Right hindlimb (tissue), 1 donor: Measurements from ENCODE around the gene VKORC1L1.
"Not testable (repeated sequence)": the region's sequence is repeated elsewhere in the genome, so short reads cannot be mapped to it uniquely, and the experiment has no call there.

ENCODE experiments used
- DNase-seq: peaks from one replicate; pipeline ENCODE4 v3.0.0-alpha.2; 2018

Gene VKORC1L1

DNA sequence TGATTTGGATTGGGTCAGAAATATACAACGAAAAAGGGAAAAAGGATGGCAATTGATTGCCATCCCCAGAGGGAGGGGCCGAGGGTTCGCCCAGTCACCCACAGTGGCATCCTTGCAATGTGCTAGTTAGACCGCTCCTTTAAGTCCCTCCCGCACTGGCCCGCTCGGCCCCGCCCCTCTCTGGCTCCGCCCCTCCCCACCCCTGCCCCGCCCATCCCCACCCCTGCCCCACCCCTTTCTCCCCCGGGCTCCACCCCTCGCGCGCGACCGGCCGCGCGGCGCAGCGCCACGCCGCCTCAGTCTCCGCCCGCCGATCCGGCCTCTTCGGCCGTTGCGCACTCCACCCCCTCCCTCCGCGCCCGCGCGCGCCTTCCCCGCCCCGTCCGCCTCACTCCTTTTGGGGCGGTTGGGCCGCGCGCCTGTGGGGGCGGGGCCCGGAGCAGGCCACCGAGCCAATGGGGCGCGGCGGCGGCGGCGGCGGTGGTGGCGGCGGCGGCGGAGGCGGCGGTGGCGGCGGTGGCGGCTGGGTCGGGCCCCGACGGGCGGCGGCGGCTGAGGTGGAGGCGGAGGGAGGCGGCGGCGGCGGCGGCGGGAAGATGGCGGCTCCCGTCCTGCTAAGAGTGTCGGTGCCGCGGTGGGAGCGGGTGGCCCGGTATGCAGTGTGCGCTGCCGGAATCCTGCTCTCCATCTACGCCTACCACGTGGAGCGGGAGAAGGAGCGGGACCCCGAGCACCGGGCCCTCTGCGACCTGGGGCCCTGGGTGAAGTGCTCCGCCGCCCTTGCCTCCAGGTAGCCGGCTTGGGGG is at the start of gene VKORC1L1:
TSS of gene VKORC1L1 (plus strand) at position 299 of the 806 bp plus-strand sequence. CDS start at position 597, 298 bp downstream.
- peak; percentile 96 for DNase-seq

DNA sequence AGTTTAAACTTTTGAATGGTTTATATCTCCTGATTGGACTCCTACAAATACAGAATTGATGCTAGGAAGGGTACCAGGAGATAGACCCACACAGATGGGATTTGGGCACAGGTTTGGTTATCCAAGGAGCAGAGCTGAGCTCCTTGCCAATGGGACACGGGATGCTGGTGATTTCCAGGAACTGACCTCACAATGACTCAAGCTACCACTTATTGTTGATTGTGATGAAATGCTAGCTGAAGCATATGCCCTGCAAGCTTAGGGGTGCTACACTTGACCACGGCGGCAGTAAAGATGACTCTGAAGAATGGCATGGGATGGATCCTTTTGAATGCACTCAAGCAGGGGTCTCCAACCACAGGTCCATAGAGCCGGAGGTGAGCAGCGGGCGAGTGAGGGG is 45.5 kb upstream of the VKORC1L1 start:
- no peak for DNase-seq

DNA sequence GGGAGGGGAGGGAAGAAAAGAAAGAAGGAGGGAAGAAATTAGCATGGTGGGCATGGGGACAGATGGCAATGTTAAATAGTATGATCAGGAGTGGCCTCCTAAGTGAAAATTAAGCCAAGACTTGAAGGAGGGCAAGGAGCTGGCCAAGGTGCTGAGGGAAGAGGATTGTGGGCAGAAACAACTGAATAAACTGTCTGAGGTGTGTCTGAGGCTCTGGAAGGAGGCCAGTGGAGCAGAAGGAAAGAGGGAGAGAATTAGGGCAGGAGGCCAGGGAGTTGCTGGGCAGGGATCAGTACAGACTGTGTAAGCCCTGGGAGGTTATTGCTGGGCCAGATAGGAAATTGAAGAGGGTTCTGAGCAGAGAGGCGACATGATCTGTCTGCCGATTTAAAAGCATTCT is 40.6 kb upstream of the VKORC1L1 start:
- peak; percentile 29 for DNase-seq

DNA sequence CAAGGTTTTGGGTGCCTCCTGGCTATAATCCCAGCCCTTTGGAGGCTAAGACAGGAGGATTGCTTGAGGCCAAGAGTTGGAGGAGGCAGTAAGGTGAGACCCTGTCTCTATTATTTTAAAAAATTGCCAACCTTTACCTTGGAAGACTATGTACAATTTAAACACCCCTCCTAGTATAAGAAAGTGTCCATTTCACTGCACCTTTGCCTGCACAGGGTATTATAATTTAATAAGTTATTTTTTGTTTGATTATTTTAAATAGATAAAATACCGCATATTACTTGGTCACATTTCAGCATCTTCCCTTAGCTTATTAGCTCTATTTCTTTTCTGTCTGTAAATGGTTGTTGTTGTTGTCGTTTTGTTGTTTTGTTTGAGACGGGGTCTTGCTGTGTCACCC is 36.2 kb upstream of the VKORC1L1 start:
- not testable (repeated sequence) for DNase-seq

DNA sequence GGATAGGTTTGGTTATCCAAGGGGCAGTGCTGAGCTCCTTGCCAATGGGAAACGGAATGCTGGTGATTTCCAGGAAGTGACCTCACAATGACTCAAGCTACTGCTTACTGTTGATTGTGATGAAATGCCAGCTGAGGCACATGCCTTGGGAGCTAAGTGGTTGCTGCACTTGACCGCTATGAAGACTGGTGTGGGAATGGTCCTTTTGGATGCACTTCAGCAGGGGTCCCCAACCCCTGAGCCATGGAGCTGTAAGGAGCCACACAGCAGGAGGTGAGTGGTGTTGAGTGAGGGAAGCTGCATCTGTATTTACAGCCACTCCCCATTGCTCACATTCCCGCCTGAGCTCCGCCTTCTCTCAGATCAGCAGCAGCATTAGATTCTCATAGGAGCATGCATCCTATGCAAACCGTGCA is 35.3 kb upstream of the VKORC1L1 start:
- not testable (repeated sequence) for DNase-seq

DNA sequence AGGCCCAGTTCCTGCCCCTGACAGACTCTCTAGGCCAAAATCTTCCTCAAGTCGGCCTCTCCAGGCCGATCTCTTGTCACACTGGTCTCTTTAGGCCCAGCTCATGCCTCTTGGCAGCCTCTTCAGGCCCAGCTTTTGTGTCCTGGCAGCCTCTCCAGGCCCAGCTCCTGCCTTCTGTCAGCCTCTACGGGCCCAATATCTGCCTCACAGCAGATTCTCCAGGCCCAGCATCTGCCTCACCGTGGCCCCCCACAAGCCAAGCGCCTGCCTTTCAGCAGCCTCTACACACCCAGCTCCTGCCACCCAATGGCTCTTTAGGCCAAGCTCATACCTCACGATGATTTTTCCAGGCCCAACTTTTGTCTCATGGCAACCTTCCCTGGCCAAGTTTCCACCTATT is 33.0 kb upstream of the VKORC1L1 start:
- no peak for DNase-seq

DNA sequence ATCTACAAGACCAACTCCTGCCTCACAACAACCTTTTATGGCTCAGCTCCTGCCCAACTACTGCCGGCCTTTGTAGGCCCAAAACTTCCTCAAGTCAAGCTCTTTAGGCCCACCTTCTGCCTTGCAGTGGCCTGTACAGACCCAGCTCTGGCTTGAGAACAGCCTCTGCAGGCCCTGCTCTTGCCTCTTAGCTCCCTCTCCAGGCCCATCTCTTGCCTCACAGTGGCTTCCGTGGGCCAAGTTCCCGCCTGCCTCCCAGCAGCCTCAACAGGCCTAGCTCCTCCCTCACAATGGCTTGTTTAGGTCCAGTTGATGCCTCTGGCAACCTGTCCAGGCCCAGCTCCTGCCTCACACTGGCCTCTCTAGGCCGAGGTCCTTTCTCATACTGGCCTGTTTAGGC is 32.4 kb upstream of the VKORC1L1 start:
- DNase-seq, result no peak

DNA sequence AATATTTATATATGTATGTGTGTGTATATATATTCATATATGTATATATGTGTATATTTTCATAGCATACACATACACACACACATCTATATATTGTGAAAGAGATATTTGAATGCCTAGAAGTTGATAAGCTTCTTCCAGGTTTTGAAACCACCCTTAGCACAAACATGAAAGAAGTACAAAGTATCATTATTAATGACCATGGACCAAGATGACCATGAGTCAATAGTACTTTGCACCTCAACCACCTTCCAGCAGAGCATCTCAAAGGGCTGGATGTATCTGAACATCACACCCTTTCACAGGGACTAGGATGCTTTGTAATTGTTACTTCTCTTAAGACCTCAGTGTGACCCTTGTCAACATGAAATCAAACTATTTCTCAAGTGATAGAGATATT is 29.3 kb upstream of the VKORC1L1 start:
- not testable (repeated sequence) for DNase-seq

DNA sequence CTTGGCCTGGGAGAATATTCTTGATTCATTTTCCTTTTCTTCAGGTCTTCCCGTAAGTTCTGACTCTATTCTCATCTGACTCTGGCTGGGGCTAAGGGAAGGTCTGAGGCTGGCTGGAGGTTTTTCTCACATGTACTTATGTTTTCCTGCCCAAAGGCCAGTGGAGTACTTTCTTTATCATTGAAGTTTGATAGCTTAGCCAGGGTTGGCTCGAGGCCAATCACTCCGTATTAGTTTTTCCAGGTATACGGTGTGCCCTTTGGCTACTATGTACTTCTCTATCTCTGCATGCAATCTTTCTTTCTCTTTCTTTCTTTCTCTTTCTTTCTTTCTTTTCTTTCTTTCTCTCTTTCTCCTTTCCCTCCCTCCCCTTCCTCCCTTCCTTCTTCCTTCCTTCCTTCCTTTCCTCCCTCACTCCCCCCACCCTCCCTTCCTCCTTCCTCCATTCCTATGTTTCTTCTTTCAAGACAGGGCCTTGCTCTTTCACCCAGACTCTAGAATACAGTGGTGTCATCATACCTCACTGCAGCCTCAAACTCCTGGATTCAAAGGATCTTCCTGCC is 26.8 kb upstream of the VKORC1L1 start:
- no peak for DNase-seq

DNA sequence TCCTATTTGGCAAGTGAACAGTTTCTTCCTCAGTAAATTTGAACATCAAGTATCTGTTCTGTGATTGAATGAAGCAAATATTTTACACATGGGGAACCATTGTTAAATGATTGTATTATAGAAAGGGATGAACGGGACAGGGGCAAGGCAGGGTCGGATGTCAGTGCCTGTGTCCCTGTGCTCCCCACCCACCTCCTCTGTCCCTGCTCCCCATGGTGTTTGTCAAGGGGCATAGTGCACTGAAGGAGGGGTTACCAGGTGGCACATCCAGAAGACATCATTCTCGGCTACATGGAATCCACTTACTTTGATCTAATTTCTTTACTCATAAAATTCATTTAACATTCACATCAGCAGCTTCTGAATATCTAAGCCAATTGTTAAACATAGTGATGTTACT is 19.4 kb upstream of the VKORC1L1 start:
- DNase-seq, result not testable (repeated sequence)

DNA sequence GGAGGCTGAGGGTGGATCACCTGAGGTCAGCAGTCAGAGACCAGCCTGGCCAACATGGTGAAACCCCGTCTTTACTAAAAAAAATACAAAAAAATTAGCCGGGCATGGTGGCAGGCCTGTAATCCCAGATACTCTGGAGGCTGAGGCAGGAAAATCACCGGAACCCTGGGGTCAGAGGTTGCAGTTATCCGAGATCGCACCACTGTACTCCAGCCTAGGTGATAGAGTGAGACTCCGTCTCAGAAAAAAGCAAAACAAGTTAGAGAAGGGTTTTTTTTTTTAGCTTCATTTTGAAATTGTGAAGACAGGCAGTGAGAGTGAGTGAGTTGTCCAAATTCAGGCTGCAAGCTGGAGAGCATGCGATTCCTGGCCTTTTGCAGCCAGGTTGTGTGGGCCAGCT is 19.0 kb upstream of the VKORC1L1 start:
- not testable (repeated sequence) for DNase-seq

DNA sequence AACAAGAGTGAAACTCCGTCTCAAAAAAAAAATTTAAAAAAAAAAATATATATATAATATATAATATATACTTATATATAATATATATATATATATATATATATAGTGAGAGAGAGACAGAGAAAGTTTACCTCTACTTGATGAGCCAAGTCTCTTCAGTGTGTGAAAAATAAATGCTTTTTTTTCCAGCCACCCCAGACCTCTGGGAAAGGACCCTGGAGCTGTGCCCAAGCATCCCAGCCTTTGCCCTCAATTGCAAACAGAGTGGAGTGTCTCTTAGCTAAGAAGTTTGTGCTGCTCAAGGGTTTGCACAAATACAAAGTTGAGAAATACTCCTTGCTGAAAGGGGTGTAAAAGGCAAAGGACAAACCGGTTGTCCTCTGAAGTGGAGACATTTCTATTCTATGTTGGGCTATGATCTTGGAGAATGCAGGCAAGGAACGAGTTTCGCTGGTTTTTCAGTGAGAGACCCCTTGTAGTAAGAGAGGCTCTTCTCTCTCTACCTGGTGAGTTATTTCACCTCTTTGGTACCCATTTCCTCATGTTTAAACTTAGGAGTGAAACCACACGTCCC is 15.5 kb upstream of the VKORC1L1 start:
- DNase-seq, result not testable (repeated sequence)

DNA sequence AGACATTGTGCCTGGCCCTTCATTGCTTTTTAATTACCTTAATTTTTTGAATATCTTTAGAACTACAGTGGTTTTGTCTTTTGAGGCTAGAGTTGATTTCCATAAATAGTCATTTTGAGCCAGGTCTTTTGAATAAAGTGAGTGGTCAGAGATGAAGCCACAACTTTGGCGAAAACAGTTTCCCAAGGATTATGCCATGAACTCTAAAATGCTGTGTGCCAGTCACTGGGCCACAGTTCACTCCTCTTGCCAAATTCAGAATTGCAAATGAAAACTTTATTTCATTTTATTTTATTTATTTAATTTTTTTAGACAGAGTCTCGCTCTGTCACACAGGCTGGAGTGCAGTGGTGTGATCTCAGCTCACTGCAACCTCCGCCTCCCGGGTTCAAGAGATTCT is 14.2 kb upstream of the VKORC1L1 start:
- not testable (repeated sequence) for DNase-seq

DNA sequence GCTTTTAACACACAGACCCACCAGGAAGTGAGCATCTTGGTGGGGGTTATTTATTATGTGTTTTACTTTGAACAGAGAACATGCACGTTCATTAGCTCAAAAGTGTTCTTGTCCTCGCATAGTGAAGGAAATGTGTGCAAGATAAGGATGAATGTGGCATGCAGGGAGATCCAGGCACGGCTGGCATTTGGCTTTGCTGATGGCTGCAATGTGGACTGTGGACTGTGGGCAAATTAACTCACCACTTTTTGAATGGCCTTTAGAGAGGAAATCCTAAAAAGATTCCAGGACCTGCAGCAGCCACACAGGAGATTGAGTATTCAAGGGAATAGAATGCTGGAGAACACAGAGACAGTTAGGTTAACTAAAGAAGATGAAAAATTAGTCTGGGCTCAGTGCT is 6.6 kb upstream of the VKORC1L1 start:
- not testable (repeated sequence) for DNase-seq

DNA sequence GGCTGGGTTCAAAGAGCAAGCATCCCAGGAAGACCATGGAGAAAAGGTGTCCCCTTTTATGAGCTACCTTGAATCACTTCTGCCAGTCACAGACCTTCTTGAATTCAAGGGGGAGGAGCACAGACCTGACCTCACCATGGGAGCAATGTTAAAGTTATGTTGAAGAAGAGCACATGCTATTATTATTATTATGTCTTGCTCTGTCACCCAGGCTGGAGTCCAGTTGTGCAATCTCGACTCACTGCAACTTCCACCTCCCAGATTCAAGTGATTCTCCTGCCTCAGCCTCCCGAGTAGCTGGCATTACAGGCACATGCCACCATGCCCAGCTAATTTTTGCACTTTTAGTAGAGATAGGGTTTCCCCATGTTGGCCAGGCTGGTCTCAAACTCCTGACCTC is 5.2 kb upstream of the VKORC1L1 start:
- not testable (repeated sequence) for DNase-seq

DNA sequence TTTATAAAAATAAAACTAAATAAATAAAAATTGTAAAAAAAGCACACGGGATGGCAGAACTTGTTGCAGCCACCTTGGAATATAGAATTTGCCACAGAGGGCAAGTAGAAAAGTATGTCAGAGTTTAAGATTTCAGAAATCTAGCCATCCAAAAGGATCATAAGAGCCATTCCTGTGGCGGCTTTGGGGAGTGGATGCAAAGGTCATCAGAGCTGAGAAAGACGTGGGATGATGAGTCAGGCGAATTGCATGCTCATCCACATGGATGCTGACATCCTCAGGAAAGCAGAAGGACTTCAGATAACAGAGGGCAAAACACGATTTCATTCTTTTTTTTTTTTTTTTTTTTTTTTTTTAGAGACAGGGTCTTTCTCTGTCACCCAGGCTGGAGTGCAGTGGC is 3.6 kb upstream of the VKORC1L1 start:
- DNase-seq, result not testable (repeated sequence)

DNA sequence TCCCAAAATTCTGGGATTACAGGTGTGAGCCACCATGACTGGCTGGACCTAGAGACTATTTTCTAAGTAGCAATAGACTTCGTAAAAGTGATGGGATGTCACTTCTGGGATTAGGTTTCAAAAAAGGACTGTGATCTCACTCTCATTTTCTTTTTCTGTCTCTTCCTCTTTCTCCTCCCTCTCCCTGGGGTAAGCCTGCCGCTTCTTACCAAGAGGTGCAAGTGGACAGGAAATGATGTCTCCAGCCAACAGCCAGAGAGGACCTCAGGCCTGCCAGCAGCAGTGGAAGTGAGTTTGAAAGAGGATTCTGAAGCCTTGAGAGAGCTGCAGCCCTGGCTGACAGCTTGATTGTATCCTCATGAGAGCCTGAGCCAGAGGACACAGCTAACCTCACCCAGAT is 1.4 kb upstream of the VKORC1L1 start:
- peak; percentile 28 for DNase-seq

DNA sequence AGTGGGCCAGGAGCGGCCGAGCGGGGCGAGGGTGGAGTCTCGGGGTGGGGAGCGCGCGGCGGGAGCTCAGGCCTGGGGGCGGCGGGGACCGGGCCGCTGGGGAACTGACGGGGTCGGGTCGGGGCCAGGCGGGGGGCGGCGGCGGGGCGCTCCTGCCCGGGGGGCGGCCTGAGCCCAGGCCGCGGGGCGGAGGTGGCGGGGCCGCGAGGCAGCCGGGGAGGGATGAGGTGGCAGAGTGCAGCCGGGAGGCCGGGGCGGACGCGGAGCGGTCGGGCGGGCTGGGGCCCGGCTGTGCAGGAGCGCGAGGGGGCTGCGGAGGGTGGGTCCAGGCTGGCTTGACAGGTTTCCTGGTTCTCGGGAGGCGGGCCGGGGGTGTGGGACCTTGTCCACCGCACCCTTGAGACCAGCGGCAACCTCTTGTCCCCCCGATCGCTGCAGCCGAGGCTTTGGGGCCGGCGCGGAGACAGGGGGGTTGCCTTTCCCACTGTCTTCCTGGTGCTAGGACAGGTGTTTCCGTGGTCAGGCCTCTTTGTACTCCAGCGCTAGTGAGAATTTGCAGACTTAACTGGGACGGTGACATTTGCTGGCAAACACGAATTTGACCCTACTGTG is 814 bp downstream of the VKORC1L1 start:
- DNase-seq, result peak; percentile 42

DNA sequence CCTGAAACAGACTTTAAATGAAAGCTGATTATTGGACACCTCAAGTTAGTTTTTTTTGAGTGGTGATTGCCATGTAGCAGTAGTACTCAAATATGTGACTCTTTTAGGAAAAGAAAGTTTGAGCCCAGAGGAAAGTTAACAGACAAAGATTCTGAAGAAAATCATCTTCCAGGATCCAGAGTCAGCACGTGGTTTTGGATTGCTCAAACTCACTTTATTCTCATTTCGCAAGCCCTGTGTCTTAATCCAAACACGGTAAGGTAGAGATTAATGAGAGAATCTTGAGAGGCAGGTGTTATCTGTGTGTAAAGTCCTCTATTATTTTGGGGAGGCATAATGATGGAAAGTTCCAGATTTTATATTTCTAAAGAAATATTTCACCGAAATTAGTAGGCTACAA is 2.8 kb downstream of the VKORC1L1 start:
- not testable (repeated sequence) for DNase-seq

DNA sequence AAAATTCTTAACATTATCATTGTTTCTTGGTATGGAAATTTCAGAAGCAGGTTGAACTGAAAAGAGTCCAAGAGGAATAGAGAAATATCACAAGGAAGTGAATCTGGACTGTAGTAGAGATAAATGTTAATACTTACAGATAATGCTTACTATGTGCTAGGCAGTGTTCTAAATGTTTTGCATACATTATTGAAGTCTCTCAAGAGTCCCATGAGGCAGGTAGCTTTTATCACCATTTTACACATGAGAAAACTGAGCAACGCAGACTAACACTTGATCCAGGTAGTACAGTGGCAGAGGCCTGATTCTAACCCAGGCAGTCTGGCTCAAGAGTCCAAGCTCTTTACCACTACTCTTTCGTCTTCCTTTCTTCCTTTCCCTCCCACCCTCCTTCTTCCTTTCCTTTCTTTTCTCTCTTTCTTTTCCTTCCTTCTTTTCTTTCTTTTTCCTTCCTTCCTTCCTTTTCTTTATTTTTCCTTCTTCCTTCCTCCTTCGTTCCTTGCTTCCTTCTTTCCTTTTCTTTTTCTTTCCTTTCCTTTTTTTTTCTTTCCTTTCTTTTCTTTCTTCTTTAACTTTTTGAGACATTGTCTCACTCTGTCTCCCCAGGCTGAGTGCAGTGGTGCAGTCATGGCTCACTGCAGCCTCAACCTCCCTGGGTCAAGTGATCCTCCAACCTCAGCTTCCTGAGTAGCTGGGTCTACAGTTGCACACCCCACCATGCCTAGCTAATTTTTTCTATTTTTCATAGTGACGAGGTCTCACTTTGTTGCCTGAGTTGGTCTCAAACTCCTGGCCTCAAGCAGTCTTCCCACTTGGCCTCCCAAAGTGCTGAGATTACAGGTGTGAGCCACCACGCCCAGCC is 6.6 kb downstream of the VKORC1L1 start:
- DNase-seq, result not testable (repeated sequence)

DNA sequence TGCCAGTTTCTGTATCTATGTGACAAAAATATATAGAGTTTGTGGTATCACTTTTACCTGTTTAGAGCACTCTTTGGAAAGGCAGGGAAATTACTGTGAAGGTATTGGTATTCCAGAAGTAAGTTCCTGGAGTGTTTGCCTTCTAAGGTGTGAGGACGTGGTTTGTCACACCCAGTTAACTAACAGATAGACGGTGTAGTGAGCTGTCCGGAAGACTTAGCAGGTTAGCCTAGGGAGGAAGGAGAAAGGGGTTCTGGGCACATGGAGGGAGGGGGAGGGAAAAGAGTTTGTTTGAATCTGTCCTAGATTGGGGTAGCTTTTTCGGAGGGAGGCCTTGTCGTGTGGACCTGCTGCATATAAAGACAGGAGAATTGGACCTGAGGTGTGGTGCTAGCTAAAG is 7.4 kb downstream of the VKORC1L1 start:
- DNase-seq, result not testable (repeated sequence)

DNA sequence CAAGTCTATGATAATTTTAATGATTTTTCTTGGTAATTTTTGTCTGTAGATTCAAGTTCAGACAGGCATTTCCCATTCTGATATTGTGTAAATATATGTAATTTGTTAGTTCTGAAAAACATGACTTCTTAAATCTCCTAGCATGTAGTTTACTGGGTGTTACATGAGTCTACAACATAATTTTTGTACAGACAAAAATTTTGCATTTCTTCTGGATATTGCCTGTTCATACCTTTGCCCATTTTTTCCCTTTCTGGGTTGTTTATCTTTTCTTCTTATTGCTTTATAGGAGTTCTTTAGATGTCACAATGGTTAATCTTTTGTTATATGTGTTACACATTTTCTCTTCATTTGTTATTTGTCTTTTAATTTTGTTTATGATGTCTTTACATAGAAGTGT is 12.1 kb downstream of the VKORC1L1 start:
- not testable (repeated sequence) for DNase-seq

DNA sequence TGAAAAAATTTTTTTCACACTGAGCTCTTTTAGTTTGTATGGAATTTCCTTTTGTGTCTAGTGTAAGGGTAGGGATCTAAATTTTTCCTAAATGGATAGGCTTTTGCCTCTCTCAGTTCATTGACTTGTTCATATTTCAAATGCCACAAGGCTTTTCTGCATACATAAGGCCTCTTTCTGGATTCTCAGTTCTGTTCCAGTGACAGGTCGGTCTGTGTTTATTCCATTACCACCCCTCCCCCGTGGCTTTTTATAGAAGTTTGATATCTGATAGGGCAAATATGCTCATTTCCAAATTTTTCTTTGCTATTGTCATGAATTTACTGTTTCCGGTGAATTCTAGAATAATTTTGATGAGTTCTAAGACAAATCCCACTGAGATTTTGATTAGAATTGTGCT is 12.7 kb downstream of the VKORC1L1 start:
- not testable (repeated sequence) for DNase-seq
